Esophagus (tissue), 2 donors: Measurements from ENCODE around the gene MACROD2. TPM values are rescaled to one million over a fixed set of nuclear protein-coding genes. Genes with fewer than 3 reads are reported as not detected.

Source experiments
- H3K27ac ChIP-seq, 2 donors: one replicate each; pipeline ENCODE4 v1.5.1; 2013; ENCODE audit warnings: low read depth in 2 of 2, mild to moderate bottlenecking in 2 of 2, inconsistent platforms in 1 of 2, low read length in 1 of 2, moderate library complexity in 1 of 2
- H3K27me3 ChIP-seq, 2 donors: one replicate each; pipeline ENCODE4 v1.6.1; 2013; ENCODE audit warnings: low read length in 2 of 2, control low read depth in 1 of 2, mild to moderate bottlenecking in 1 of 2; ENCODE audit not compliant: insufficient read depth in 2 of 2, control insufficient read depth in 1 of 2
- H3K36me3 ChIP-seq, 2 donors: one replicate each; pipeline ENCODE4 v1.6.1; 2013; ENCODE audit warnings: low read length in 1 of 2; ENCODE audit not compliant: control insufficient read depth in 2 of 2, insufficient read depth in 2 of 2
- H3K4me1 ChIP-seq, 2 donors: one replicate each; pipeline ENCODE4 v1.6.1; 2013; ENCODE audit warnings: low read length in 1 of 2; ENCODE audit not compliant: control insufficient read depth in 2 of 2, insufficient read depth in 2 of 2
- H3K4me3 ChIP-seq, 2 donors: one replicate each; pipeline ENCODE4 v1.5.1; 2013; ENCODE audit warnings: low read length in 2 of 2, mild to moderate bottlenecking in 2 of 2, low read depth in 1 of 2, moderate library complexity in 1 of 2
- H3K9me3 ChIP-seq, 2 donors: one replicate each; pipeline ENCODE4 v1.6.1; 2013; ENCODE audit warnings: mild to moderate bottlenecking in 2 of 2, low read depth in 1 of 2, low read length in 1 of 2, moderate library complexity in 1 of 2; ENCODE audit not compliant: control insufficient read depth in 2 of 2, insufficient read depth in 1 of 2
- WGBS, 2 donors: extraction: QIAGEN DNeasy Blood & Tissue Kit; methylation state at CpG; one replicate each; pipeline ENCODE4 v1.1.7; 2013; 5-methylcytosine and 5-hydroxymethylcytosine counted together
- polyA plus RNA-seq, 2 donors: library from polyadenylated mRNA; stranded (reverse); fragments of 200-250 nt; gene quantifications; one replicate each; pipeline ENCODE4 v1.2.3, GENCODE V29; 2013
- donor health status: healthy with polysubstance abuse.
- donor health status: Bipolar disorder and iron deficiency.

The MACROD2 gene
- polyA plus RNA-seq, 2 donors: 0.64 to 1.9 TPM

DNA sequence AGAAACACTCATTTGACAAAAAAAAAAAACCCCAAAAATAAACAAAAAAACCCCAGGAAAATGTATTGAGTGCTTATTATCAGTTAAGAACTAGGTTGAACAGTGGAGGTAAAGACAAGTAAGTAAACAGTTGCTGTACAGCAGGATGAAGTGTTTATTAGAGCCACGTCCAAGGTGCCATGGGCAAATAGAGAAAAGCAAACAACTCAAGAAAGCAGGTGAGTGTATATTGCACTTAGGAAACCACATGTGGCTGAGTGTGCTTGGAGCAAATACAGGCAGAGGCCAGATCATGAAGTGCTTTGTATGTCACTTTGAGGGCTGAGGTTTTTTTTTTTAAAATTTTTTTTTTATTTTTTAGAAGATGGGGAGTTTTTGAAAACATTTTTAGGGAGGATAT lies 98.3 kb downstream of the MACROD2 start:
- WGBS, 2 donors: 33 to 42% methylated on average over 1 of the region's 1 CpG
- H3K4me3 ChIP-seq: no peak overlapping the region
- no peaks in the 10 kb centered on the region for H3K27me3 ChIP-seq
- H3K27ac ChIP-seq: no peak overlapping the region
- H3K4me1 ChIP-seq: no peaks in the 10 kb centered on the region
- no peaks in the 10 kb centered on the region for H3K36me3 ChIP-seq
- no peaks in the 10 kb centered on the region for H3K9me3 ChIP-seq

DNA sequence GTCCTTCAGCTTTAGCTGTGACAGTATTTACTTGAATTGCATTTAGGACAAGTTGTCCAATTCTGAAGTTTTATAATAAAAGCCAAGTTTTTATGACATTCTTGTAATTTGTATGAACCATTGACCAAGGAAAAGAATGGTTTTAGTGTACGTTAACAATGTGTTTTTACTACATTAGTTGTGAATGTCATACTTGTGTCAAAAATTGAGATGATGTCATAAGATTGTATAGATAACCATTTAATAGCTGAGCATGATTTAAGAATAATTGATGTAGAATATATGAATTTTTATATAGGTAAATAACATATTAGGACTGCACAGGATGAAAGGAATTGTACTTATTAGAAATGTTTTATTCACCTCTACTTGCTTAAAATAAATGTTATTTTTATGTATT lies 102.9 kb downstream of the MACROD2 start:
- Histone ChIP-seq H3K27ac (no peak overlapping the region), H3K27me3 (no peaks in the 10 kb centered on the region), H3K4me1 (no peaks in the 10 kb centered on the region), H3K9me3 (no peaks in the 10 kb centered on the region), H3K4me3 (no peak overlapping the region), H3K36me3 (no peaks in the 10 kb centered on the region)
- WGBS, 2 donors: 81 to 83% methylated on average over 1 of the region's 1 CpG

DNA sequence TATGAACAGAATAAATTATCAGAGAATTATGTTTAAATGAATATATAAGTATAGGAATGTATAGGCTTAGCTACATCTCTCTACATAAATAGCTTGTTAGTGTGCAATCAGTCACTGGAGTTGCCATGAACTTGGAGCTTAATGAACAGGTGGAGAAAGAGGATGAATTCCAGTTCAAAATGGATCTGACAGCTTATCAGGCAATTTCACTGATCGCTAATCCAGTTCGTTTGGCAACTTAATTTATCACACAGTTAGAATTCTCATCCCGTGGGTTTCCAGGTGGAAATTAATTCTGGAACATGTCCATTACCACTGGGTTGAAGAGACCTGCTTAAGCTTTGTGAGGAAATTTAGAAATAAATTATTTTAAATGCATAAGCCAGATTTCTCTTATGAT lies 118.1 kb downstream of the MACROD2 start:
- Histone ChIP-seq H3K27me3 (no peaks in the 10 kb centered on the region), H3K27ac (no peak overlapping the region), H3K36me3 (no peaks in the 10 kb centered on the region), H3K4me1 (no peaks in the 10 kb centered on the region), H3K4me3 (no peak overlapping the region), H3K9me3 (no peaks in the 10 kb centered on the region)
- 59 to 62% methylated on average over 3 of the region's 3 CpGs for WGBS, 2 donors

GRCh38 chr20:14114065-14114704 lies 118.9 kb downstream of the MACROD2 start:
- H3K27ac ChIP-seq: no peak overlapping the region
- H3K4me1 ChIP-seq: no peaks in the 10 kb centered on the region
- H3K4me3 ChIP-seq: no peak overlapping the region
- H3K36me3 ChIP-seq: no peaks in the 10 kb centered on the region
- H3K27me3 ChIP-seq: no peaks in the 10 kb centered on the region
- WGBS, 2 donors: 74 to 76% methylated on average over 3 of the region's 3 CpGs
- H3K9me3 ChIP-seq: no peaks in the 10 kb centered on the region

- H3K27ac ChIP-seq: no peak overlapping the region
- H3K9me3 ChIP-seq: no peaks in the 10 kb centered on the region
- H3K4me3 ChIP-seq: no peak overlapping the region
- H3K27me3 ChIP-seq: no peaks in the 10 kb centered on the region
- H3K4me1 ChIP-seq: no peaks in the 10 kb centered on the region
- WGBS, 2 donors: 87 to 93% methylated on average over 6 of the region's 6 CpGs
- no peaks in the 10 kb centered on the region for H3K36me3 ChIP-seq
Observed at GRCh38 chr20:14116037-14116436, 120.7 kb downstream of the MACROD2 start.

DNA sequence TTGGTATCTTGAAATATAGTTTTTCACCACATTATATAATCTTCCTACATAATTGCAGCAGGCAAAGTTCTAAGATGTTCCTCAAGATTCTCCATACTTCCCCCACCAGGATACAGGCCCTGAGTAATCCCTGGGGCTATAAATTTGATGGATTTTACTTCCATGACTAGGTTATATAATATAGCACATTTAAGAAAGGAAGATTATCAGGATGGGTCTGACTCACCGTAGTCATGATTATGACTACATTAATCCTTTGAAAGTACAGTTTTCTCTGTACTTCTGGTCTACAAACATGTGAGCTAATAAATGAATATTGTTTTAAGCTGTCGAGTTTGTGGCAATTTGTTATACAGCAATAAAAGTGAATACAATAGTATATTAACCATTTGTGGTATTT lies 122.5 kb downstream of the MACROD2 start:
- Histone ChIP-seq H3K4me3 (no peak overlapping the region), H3K9me3 (no peaks in the 10 kb centered on the region), H3K4me1 (no peaks in the 10 kb centered on the region), H3K27me3 (no peaks in the 10 kb centered on the region), H3K36me3 (no peaks in the 10 kb centered on the region), H3K27ac (no peak overlapping the region)
- 43 to 46% methylated on average over 2 of the region's 2 CpGs for WGBS, 2 donors

DNA sequence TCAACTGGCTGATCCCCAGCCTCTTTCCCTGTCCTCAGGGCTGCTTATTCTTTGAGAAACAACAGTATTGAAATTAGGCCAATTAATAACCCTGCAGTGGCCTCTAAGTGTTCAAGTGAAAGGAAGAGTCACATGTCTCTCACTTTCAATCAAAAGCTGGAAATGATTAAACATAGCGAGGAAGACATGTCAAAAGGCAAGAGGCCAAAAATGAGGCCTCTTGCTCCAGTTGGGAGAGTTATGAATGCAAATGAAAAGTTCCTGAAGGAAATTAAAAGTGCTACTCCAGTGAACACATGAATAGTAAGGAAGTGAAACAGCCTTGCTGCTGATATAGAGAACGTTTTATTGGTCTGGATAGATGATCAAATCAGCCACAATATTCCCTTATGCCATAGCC lies 131.5 kb downstream of the MACROD2 start:
- Histone ChIP-seq H3K9me3 (no peaks in the 10 kb centered on the region), H3K4me3 (no peak overlapping the region), H3K27me3 (no peaks in the 10 kb centered on the region), H3K4me1 (no peaks in the 10 kb centered on the region), H3K36me3 (no peaks in the 10 kb centered on the region), H3K27ac (no peak overlapping the region)
- WGBS, 2 donors: 63 to 67% methylated on average over 2 of the region's 2 CpGs

DNA sequence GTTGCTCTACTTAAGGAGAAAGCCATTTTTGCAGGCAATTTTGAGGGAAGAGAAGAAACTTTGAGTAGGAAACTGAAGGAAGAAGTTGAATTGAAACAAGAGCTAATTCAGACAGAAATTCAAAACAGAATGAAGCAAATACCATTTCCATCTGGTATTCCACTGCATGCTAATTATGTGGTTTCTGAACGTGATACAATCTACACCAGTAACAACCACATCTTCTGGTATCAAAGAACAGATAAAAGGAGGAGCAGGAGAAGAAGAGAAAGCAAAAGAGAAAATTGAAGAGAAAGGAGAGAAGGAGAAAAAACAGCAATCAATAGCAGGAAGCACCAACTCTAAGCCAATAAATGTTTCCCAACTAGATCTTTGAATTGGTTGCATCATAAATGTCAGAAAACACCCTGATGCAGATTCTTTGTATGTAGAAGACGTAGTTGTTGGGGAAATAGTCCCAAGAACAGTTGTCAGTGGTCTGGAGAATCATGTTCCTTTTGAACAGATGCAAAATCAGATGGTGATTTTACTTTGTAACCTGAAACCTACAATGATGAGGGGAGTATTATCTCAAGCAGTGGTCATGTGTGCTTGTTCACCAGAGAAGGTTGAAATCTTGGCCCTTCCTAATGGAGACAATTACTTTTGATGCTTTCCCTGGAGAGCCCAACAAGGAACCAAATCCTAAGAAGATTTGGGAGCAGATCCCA lies 132.4 kb downstream of the MACROD2 start:
- no peaks in the 10 kb centered on the region for H3K27me3 ChIP-seq
- H3K36me3 ChIP-seq: no peaks in the 10 kb centered on the region
- no peak overlapping the region for H3K27ac ChIP-seq
- no peak overlapping the region for H3K4me3 ChIP-seq
- H3K9me3 ChIP-seq: no peaks in the 10 kb centered on the region
- no peaks in the 10 kb centered on the region for H3K4me1 ChIP-seq
- 68 to 82% methylated on average over 2 of the region's 2 CpGs for WGBS, 2 donors

- H3K9me3 ChIP-seq: no peaks in the 10 kb centered on the region
- no peaks in the 10 kb centered on the region for H3K4me1 ChIP-seq
- H3K27me3 ChIP-seq: no peaks in the 10 kb centered on the region
- H3K4me3 ChIP-seq: no peak overlapping the region
- no peaks in the 10 kb centered on the region for H3K36me3 ChIP-seq
- 93 to 95% methylated on average over 3 of the region's 3 CpGs for WGBS, 2 donors
- H3K27ac ChIP-seq: no peak overlapping the region
Observed at GRCh38 chr20:14134004-14134403, 138.7 kb downstream of the MACROD2 start.

GRCh38 chr20:14142171-14142570 lies 146.9 kb downstream of the MACROD2 start:
- no peak overlapping the region for H3K27ac ChIP-seq

More at GRCh38 chr20:14142171-14142570, 146.9 kb downstream of the MACROD2 start:
- WGBS, 2 donors: 15 to 20% methylated on average over 5 of the region's 5 CpGs
- no peaks in the 10 kb centered on the region for H3K36me3 ChIP-seq
- H3K9me3 ChIP-seq: no peaks in the 10 kb centered on the region
- H3K4me1 ChIP-seq: no peaks in the 10 kb centered on the region
- no peak overlapping the region for H3K4me3 ChIP-seq
- no peaks in the 10 kb centered on the region for H3K27me3 ChIP-seq
